Measurements from ENCODE around the gene FTCDNL1. TPM values are rescaled to one million over a fixed set of nuclear protein-coding genes. Genes with fewer than 3 reads are reported as not detected.

The FTCDNL1 gene
- total RNA-seq, 2 experiments from 2014 or later, result 1.9 to 2.0 TPM

- intact Hi-C loops (cut with micrococcal nuclease), result no loop called here
- DNase-seq, result no peak
- H3K4me1 Mint-ChIP-seq (ENCODE audit: low read depth), result no peaks in the 10 kb centered on the region
- POLR2A ChIA-PET, result no interaction called here
- ATAC-seq, result no peak
- H3K36me3 Mint-ChIP-seq (ENCODE audit: low read depth), result no peaks in the 10 kb centered on the region
- CTCF ChIA-PET, result no interaction called here
- peaks cover 1% of the 10 kb centered on the region for H3K27me3 Mint-ChIP-seq
- TF ChIP-seq, protein P1, sequence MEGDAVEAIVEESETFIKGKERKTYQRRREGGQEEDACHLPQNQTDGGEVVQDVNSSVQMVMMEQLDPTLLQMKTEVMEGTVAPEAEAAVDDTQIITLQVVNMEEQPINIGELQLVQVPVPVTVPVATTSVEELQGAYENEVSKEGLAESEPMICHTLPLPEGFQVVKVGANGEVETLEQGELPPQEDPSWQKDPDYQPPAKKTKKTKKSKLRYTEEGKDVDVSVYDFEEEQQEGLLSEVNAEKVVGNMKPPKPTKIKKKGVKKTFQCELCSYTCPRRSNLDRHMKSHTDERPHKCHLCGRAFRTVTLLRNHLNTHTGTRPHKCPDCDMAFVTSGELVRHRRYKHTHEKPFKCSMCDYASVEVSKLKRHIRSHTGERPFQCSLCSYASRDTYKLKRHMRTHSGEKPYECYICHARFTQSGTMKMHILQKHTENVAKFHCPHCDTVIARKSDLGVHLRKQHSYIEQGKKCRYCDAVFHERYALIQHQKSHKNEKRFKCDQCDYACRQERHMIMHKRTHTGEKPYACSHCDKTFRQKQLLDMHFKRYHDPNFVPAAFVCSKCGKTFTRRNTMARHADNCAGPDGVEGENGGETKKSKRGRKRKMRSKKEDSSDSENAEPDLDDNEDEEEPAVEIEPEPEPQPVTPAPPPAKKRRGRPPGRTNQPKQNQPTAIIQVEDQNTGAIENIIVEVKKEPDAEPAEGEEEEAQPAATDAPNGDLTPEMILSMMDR (IDR thresholded peaks at IDR 0.05), result no peak
- H3K9me3 Mint-ChIP-seq, result no peaks in the 10 kb centered on the region
- H3K27ac Mint-ChIP-seq, result no peak overlapping the region
- H3K4me3 Mint-ChIP-seq, result no peak overlapping the region
Measured at GRCh38 chr2:199797431-199798403, 53.3 kb downstream of the FTCDNL1 start.

- no peak overlapping the region for H3K4me3 Mint-ChIP-seq
- CTCF ChIA-PET, result no interaction called here
- H3K27me3 Mint-ChIP-seq, result peaks cover 5% of the 10 kb centered on the region
- POLR2A ChIA-PET, result no interaction called here
- H3K27ac Mint-ChIP-seq, result no peak overlapping the region
- TF ChIP-seq, protein P1 (IDR thresholded peaks at IDR 0.05), result no peak
- H3K4me1 Mint-ChIP-seq (ENCODE audit: low read depth), result no peaks in the 10 kb centered on the region
- no peak for DNase-seq
- no peaks in the 10 kb centered on the region for H3K9me3 Mint-ChIP-seq
- intact Hi-C loops (cut with micrococcal nuclease), result no loop called here
- no peak for ATAC-seq
- H3K36me3 Mint-ChIP-seq (ENCODE audit: low read depth), result no peaks in the 10 kb centered on the region
Measured at GRCh38 chr2:199792381-199792780, 58.6 kb downstream of the FTCDNL1 start.

DNA sequence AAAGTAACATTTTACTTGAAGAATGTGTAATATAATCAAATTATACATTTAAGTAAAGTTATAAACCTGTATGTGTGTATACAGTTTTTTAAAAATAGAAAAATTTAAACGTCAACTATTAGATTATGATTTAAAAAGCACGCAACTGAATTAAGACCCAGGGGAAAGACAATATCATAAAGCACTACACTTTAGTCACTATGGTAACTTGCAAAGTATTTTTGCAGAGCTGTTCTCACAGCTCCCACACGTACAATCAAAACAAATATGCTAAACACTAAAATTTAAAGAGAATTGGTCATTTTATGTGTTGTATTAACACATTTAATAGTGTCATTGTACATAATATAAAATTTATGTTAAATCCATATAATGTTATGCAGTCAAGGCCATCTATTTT lies 59.7 kb downstream of the FTCDNL1 start:
- no peaks in the 10 kb centered on the region for H3K36me3 Mint-ChIP-seq (ENCODE audit: low read depth)
- no peak for ATAC-seq
- POLR2A ChIA-PET, result no interaction called here
- peaks cover 5% of the 10 kb centered on the region for H3K27me3 Mint-ChIP-seq
- DNase-seq, result no peak
- no peak overlapping the region for H3K27ac Mint-ChIP-seq
- intact Hi-C loops (cut with micrococcal nuclease), result no loop called here
- H3K4me3 Mint-ChIP-seq, result no peak overlapping the region
- no peaks in the 10 kb centered on the region for H3K4me1 Mint-ChIP-seq (ENCODE audit: low read depth)
- H3K9me3 Mint-ChIP-seq, result no peaks in the 10 kb centered on the region
- TF ChIP-seq, protein P1 (IDR thresholded peaks at IDR 0.05), result no peak
- CTCF ChIA-PET, result no interaction called here

DNA sequence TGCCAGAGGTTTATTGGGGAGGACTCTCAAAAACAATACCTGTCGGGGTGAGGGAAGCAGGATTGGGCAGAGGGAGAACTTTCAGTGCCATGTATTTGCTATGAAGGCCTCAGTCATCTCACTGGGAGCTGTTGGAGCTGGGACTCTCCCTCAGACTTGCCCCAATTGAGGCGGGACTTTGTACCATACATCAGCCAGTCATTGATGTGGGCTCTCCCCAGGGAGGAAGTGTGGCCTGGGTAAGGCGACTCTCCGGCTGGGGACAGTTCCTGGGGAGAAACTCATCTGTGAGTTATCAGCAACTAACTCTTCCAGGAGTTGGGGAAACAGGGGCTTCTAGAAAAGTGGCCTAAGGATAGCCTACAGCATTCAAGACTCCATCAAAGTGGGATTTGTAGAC lies 66.5 kb downstream of the FTCDNL1 start:
- intact Hi-C loops (cut with micrococcal nuclease), result no loop called here
- H3K4me1 Mint-ChIP-seq (ENCODE audit: low read depth), result no peaks in the 10 kb centered on the region
- CTCF ChIA-PET, result no interaction called here
- H3K36me3 Mint-ChIP-seq (ENCODE audit: low read depth), result no peaks in the 10 kb centered on the region
- H3K27me3 Mint-ChIP-seq, result no peaks in the 10 kb centered on the region
- ATAC-seq (no peak), DNase-seq (no peak)
- TF ChIP-seq, protein P1 (IDR thresholded peaks at IDR 0.05), result no peak
- no peaks in the 10 kb centered on the region for H3K9me3 Mint-ChIP-seq
- H3K4me3 Mint-ChIP-seq, result no peak overlapping the region
- no peak overlapping the region for H3K27ac Mint-ChIP-seq
- POLR2A ChIA-PET, result no interaction called here

- H3K36me3 Mint-ChIP-seq (ENCODE audit: low read depth), result no peaks in the 10 kb centered on the region
- no peaks in the 10 kb centered on the region for H3K4me1 Mint-ChIP-seq (ENCODE audit: low read depth)
- ChIA-PET POLR2A (interaction anchor here (0.7 kb wide), 1 partner anchor 1246 kb away, joined by 3 read pairs; no protein-coding TSS in a partner anchor), CTCF (no interaction called here)
- H3K27ac Mint-ChIP-seq, result no peak overlapping the region
- intact Hi-C loops (cut with micrococcal nuclease), result no loop called here
- no peak for DNase-seq
- no peaks in the 10 kb centered on the region for H3K27me3 Mint-ChIP-seq
- TF ChIP-seq, protein P1 (IDR thresholded peaks at IDR 0.05), result no peak
- H3K4me3 Mint-ChIP-seq, result no peak overlapping the region
- no peak for ATAC-seq
- H3K9me3 Mint-ChIP-seq, result no peaks in the 10 kb centered on the region
Measured at GRCh38 chr2:199779589-199779988, 71.4 kb downstream of the FTCDNL1 start.

All from activated CD8-positive, alpha-beta T cell treated with anti-CD3 and anti-CD28 coated beads for 36 hours (primary cell).